Measurements from ENCODE around the gene CCDC71L. TPM values are rescaled to one million over a fixed set of nuclear protein-coding genes. Genes with fewer than 3 reads are reported as not detected.

CCDC71L gene
- total RNA-seq, 1 donor from 2014 or later: 25.7 TPM

GRCh38 chr7:106620034-106620433 is 40.9 kb downstream of the CCDC71L start:
- no peak for ATAC-seq
- no peak for DNase-seq
- intact Hi-C loops (cut with DNase I): no loop called here
- peaks cover 4% of the 10 kb centered on the region for H3K9me3 ChIP-seq
- no peaks in the 10 kb centered on the region for H3K4me1 ChIP-seq
- H3K27me3 ChIP-seq: no peaks in the 10 kb centered on the region
- H3K36me3 ChIP-seq: no peaks in the 10 kb centered on the region
- TF ChIP-seq, protein P1, sequence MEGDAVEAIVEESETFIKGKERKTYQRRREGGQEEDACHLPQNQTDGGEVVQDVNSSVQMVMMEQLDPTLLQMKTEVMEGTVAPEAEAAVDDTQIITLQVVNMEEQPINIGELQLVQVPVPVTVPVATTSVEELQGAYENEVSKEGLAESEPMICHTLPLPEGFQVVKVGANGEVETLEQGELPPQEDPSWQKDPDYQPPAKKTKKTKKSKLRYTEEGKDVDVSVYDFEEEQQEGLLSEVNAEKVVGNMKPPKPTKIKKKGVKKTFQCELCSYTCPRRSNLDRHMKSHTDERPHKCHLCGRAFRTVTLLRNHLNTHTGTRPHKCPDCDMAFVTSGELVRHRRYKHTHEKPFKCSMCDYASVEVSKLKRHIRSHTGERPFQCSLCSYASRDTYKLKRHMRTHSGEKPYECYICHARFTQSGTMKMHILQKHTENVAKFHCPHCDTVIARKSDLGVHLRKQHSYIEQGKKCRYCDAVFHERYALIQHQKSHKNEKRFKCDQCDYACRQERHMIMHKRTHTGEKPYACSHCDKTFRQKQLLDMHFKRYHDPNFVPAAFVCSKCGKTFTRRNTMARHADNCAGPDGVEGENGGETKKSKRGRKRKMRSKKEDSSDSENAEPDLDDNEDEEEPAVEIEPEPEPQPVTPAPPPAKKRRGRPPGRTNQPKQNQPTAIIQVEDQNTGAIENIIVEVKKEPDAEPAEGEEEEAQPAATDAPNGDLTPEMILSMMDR (IDR thresholded peaks at IDR 0.05): no peak
- H3K4me3 ChIP-seq: no peak overlapping the region
- H3K27ac ChIP-seq: no peak overlapping the region

- no peak for DNase-seq
- H3K27me3 ChIP-seq: no peaks in the 10 kb centered on the region
- peaks cover 4% of the 10 kb centered on the region for H3K9me3 ChIP-seq
- H3K36me3 ChIP-seq: no peaks in the 10 kb centered on the region
- H3K27ac ChIP-seq: no peak overlapping the region
- no peak for ATAC-seq
- no peak overlapping the region for H3K4me3 ChIP-seq
- H3K4me1 ChIP-seq: no peaks in the 10 kb centered on the region
- intact Hi-C loops (cut with DNase I): no loop called here
- TF ChIP-seq, protein P1 (IDR thresholded peaks at IDR 0.05): no peak
Observed at GRCh38 chr7:106619213-106619612, 41.7 kb downstream of the CCDC71L start.

GRCh38 chr7:106618480-106618879 is 42.5 kb downstream of the CCDC71L start:
- intact Hi-C loops (cut with DNase I): no loop called here
- H3K9me3 ChIP-seq: peaks cover 4% of the 10 kb centered on the region
- H3K27ac ChIP-seq: no peak overlapping the region
- H3K36me3 ChIP-seq: no peaks in the 10 kb centered on the region
- DNase-seq (no peak), ATAC-seq (no peak)
- TF ChIP-seq, protein P1 (IDR thresholded peaks at IDR 0.05): no peak
- H3K4me3 ChIP-seq: no peak overlapping the region
- H3K4me1 ChIP-seq: no peaks in the 10 kb centered on the region
- no peaks in the 10 kb centered on the region for H3K27me3 ChIP-seq

GRCh38 chr7:106617860-106618259 is 43.1 kb downstream of the CCDC71L start:
- ATAC-seq (no peak), DNase-seq (no peak)
- no peak overlapping the region for H3K27ac ChIP-seq
- H3K4me3 ChIP-seq: no peak overlapping the region
- no peaks in the 10 kb centered on the region for H3K36me3 ChIP-seq
- H3K9me3 ChIP-seq: peaks cover 4% of the 10 kb centered on the region
- intact Hi-C loops (cut with DNase I): no loop called here
- H3K4me1 ChIP-seq: no peaks in the 10 kb centered on the region
- H3K27me3 ChIP-seq: no peaks in the 10 kb centered on the region
- TF ChIP-seq, protein P1 (IDR thresholded peaks at IDR 0.05): no peak

DNA sequence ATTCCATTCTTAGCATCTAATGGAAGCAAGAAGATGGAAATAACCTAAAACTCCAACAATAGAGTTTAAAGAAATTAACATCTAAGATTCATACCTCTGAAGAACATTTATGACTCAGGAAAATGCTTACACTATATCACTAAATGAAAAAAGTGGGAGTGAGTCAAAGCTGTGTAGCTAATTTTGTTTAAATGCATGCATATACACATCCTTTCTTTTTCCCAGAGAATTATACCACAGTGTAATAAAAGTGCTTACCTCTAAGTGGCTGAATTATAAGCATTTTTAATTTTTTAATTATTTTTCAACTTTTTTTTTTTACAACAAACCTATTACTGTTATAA is 44.3 kb downstream of the CCDC71L start:
- no peak overlapping the region for H3K4me3 ChIP-seq
- intact Hi-C loops (cut with DNase I): no loop called here
- DNase-seq: no peak
- H3K36me3 ChIP-seq: no peaks in the 10 kb centered on the region
- no peak overlapping the region for H3K27ac ChIP-seq
- TF ChIP-seq, protein P1 (IDR thresholded peaks at IDR 0.05): no peak
- no peaks in the 10 kb centered on the region for H3K4me1 ChIP-seq
- peaks cover 7% of the 10 kb centered on the region for H3K9me3 ChIP-seq
- no peak for ATAC-seq
- H3K27me3 ChIP-seq: no peaks in the 10 kb centered on the region
